ENCODE results near the gene POLR3A.

The POLR3A gene

GRCh38 chr10:77920495-77920894 is 108.8 kb downstream of the POLR3A start:
- no peak overlapping the region for H3K4me3 ChIP-seq (ENCODE audit: low read length)
- TF ChIP-seq CTCF (IDR thresholded peaks at IDR 0.05; ENCODE audit: insufficient read depth, low read depth, low read length, missing control alignments): no peak
- no peak for DNase-seq (ENCODE audit: low read depth)

GRCh38 chr10:77919713-77920108 is 109.6 kb downstream of the POLR3A start:
- TF ChIP-seq CTCF (IDR thresholded peaks at IDR 0.05; ENCODE audit: insufficient read depth, low read depth, low read length, missing control alignments): no peak
- H3K4me3 ChIP-seq (ENCODE audit: low read length): no peak overlapping the region
- peak; percentile 88 for DNase-seq (ENCODE audit: low read depth)
